ENCODE data around the gene SPATS2L. TPM values are rescaled to one million over a fixed set of nuclear protein-coding genes. Genes with fewer than 3 reads are reported as not detected.

SPATS2L gene
- total and polyA plus RNA-seq, 2 donors (not counting 1 experiment from before 2014, with no cell fraction given): 0.27 to 0.44 TPM

DNA sequence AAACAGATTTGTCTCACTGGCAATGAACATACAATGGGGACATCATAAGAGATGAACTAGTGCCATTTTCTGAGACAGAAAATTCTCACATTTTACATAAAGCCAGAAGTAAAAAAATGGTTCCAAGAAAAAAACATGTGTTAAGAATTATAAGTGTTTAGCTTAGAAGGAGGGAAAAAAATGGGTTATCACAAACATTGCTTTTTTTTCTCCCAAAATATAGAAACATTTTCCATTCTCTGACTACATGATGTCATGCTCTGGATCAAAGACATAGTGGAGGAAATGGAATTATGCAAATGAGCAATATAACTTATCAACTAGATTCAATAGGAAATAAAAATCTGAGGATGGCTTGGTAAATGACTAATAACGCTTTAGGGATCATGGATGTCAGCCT, 49.8 kb downstream of the SPATS2L start:
- POLR2A ChIA-PET: no interaction called here
- H3K4me2 ChIP-seq (replicated peaks; ENCODE audit: low read depth, low read length, poor library complexity, severe bottlenecking): no peak overlapping the region
- intact Hi-C loops (cut with micrococcal nuclease): no loop called here
- no peaks in the 10 kb centered on the region for H3K4me1 Mint-ChIP-seq
- H3K4me1 ChIP-seq (ENCODE audit: control insufficient read depth in 2 of 2, insufficient read depth in 2 of 2, low read length in 2 of 2): no peaks in the 10 kb centered on the region
- no CpG with 5 or more reads among the region's 1 CpG for WGBS (ENCODE audit: insufficient coverage)
- no peaks in the 10 kb centered on the region for H3K79me2 ChIP-seq (ENCODE audit: control insufficient read depth, insufficient read depth, low read length)
- H3K27ac ChIP-seq (ENCODE audit: low read length in 2 of 2): no peak overlapping the region
- no peaks in the 10 kb centered on the region for H4K20me1 ChIP-seq (ENCODE audit: control insufficient read depth, insufficient read depth, low read length, poor library complexity, severe bottlenecking)
- no peaks in the 10 kb centered on the region for H3K36me3 ChIP-seq (replicated peaks in 1 of 2; ENCODE audit: control extremely low read depth in 1 of 2, control insufficient read depth in 1 of 2, extremely low read depth in 1 of 2, insufficient read depth in 2 of 2, low read length in 1 of 2)
- DNase-seq (no peak), ATAC-seq (ENCODE audit: low read depth) (no peak)
- H2AFZ ChIP-seq (ENCODE audit: insufficient read depth, low read depth, low read length, poor library complexity, severe bottlenecking): no peak overlapping the region
- H3K4me3 ChIP-seq (ENCODE audit: control extremely low read depth in 1 of 5, extremely low read depth in 1 of 5, insufficient read depth in 1 of 5, low read depth in 2 of 5, low read length in 4 of 5): no peak overlapping the region
- H3K9me3 ChIP-seq (ENCODE audit: control extremely low read depth in 1 of 3, control insufficient read depth in 2 of 3, insufficient read depth in 1 of 3, low read length in 2 of 3): no peaks in the 10 kb centered on the region
- H3K9me3 Mint-ChIP-seq (ENCODE audit: insufficient read depth): no peaks in the 10 kb centered on the region
- H3K4me3 Mint-ChIP-seq: no peak overlapping the region
- TF ChIP-seq, protein P1, sequence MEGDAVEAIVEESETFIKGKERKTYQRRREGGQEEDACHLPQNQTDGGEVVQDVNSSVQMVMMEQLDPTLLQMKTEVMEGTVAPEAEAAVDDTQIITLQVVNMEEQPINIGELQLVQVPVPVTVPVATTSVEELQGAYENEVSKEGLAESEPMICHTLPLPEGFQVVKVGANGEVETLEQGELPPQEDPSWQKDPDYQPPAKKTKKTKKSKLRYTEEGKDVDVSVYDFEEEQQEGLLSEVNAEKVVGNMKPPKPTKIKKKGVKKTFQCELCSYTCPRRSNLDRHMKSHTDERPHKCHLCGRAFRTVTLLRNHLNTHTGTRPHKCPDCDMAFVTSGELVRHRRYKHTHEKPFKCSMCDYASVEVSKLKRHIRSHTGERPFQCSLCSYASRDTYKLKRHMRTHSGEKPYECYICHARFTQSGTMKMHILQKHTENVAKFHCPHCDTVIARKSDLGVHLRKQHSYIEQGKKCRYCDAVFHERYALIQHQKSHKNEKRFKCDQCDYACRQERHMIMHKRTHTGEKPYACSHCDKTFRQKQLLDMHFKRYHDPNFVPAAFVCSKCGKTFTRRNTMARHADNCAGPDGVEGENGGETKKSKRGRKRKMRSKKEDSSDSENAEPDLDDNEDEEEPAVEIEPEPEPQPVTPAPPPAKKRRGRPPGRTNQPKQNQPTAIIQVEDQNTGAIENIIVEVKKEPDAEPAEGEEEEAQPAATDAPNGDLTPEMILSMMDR (IDR thresholded peaks at IDR 0.05): no peak
- no peak for TF ChIP-seq EZH2 (IDR thresholded peaks at IDR 0.05; ENCODE audit: borderline replicate concordance, insufficient read depth, low read depth, low read length, poor library complexity, severe bottlenecking)
- peaks cover 30% of the 10 kb centered on the region for H3K27me3 Mint-ChIP-seq
- CTCF ChIA-PET: no interaction called here
- H3K27ac Mint-ChIP-seq: no peak overlapping the region
- no peaks in the 10 kb centered on the region for H3K27me3 ChIP-seq (replicated peaks in 1 of 4; ENCODE audit: control extremely low read depth in 1 of 4, control insufficient read depth in 3 of 4, insufficient read depth in 4 of 4, low read length in 3 of 4)
- no peak overlapping the region for H3K9ac ChIP-seq (ENCODE audit: low read length)

DNA sequence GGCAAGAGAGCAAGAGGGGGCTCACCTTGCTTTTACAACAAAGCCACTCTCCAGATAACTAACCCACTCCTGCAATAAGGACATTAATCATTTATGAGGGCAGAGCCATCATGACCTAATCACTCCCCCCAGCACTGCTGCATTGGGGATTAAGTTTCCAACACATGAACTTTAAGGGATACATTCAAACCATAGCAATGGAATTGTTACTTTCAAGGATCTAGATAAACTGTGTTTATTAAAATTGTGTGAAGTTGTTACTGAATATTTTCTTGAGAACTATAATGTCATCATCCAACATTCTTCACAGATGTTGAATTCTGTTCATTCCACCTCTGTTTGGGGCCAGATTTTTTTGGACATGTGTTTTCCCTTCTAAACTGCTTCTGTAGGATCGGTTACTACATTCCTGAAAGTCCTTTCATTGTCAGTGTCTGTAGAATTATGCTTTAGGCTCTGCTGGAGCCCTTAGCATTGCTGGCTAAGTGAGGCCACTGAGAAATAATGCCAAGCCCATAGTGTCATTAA, 50.4 kb downstream of the SPATS2L start:
- no peaks in the 10 kb centered on the region for H4K20me1 ChIP-seq (ENCODE audit: control insufficient read depth, insufficient read depth, low read length, poor library complexity, severe bottlenecking)
- no peak overlapping the region for H3K4me3 Mint-ChIP-seq
- no peak for DNase-seq

More for the DNA sequence above, 50.4 kb downstream of the SPATS2L start:
- Histone ChIP-seq H2AFZ (ENCODE audit: insufficient read depth, low read depth, low read length, poor library complexity, severe bottlenecking) (no peak overlapping the region), H3K9ac (ENCODE audit: low read length) (no peak overlapping the region), H3K27ac (ENCODE audit: low read length in 2 of 2) (no peak overlapping the region), H3K36me3 (replicated peaks in 1 of 2; ENCODE audit: control extremely low read depth in 1 of 2, control insufficient read depth in 1 of 2, extremely low read depth in 1 of 2, insufficient read depth in 2 of 2, low read length in 1 of 2) (no peaks in the 10 kb centered on the region), H3K27me3 (replicated peaks in 1 of 4; ENCODE audit: control extremely low read depth in 1 of 4, control insufficient read depth in 3 of 4, insufficient read depth in 4 of 4, low read length in 3 of 4) (no peaks in the 10 kb centered on the region), H3K4me3 (ENCODE audit: control extremely low read depth in 1 of 5, extremely low read depth in 1 of 5, insufficient read depth in 1 of 5, low read depth in 2 of 5, low read length in 4 of 5) (no peak overlapping the region), H3K4me2 (replicated peaks; ENCODE audit: low read depth, low read length, poor library complexity, severe bottlenecking) (no peak overlapping the region), H3K9me3 (ENCODE audit: control extremely low read depth in 1 of 3, control insufficient read depth in 2 of 3, insufficient read depth in 1 of 3, low read length in 2 of 3) (no peaks in the 10 kb centered on the region), H3K79me2 (ENCODE audit: control insufficient read depth, insufficient read depth, low read length) (no peaks in the 10 kb centered on the region), H3K4me1 (ENCODE audit: control insufficient read depth in 2 of 2, insufficient read depth in 2 of 2, low read length in 2 of 2) (no peaks in the 10 kb centered on the region)
- Mint-ChIP-seq H3K27me3 (peaks cover 29% of the 10 kb centered on the region), H3K9me3 (ENCODE audit: insufficient read depth) (no peaks in the 10 kb centered on the region), H3K4me1 (no peaks in the 10 kb centered on the region), H3K27ac (no peak overlapping the region)
- no peak for TF ChIP-seq EZH2 (IDR thresholded peaks at IDR 0.05; ENCODE audit: borderline replicate concordance, insufficient read depth, low read depth, low read length, poor library complexity, severe bottlenecking)
- TF ChIP-seq, protein P1 (IDR thresholded peaks at IDR 0.05): no peak
- CTCF ChIA-PET: no interaction called here
- no peak for ATAC-seq (ENCODE audit: low read depth)
- POLR2A ChIA-PET: no interaction called here
- no CpG with 5 or more reads among the region's 1 CpG for WGBS (ENCODE audit: insufficient coverage)
- intact Hi-C loops (cut with micrococcal nuclease): no loop called here
